Activated CD4-positive, alpha-beta T cell treated with anti-CD3 and anti-CD28 coated beads for 4 hours (primary cell): ENCODE results near the gene SNTB2.
"Not testable (repeated sequence)": the region's sequence is repeated elsewhere in the genome, so short reads cannot be mapped to it uniquely, and the experiment has no call there.

Experiments
- DNase-seq, 2 donors: peaks; one replicate each; pipeline ENCODE4 v3.0.0-alpha.2; 2020

Gene SNTB2

GRCh38 chr16:69239851-69240250 lies 52.9 kb downstream of the SNTB2 start:
- no peak for DNase-seq

- no peak for DNase-seq
Observed at GRCh38 chr16:69240331-69240730, 53.4 kb downstream of the SNTB2 start.

GRCh38 chr16:69241926-69242325 lies 55.0 kb downstream of the SNTB2 start:
- DNase-seq = no peak

GRCh38 chr16:69243479-69243878 lies 56.5 kb downstream of the SNTB2 start:
- no peak for DNase-seq

GRCh38 chr16:69244336-69244735 lies 57.4 kb downstream of the SNTB2 start:
- no peak for DNase-seq

GRCh38 chr16:69250081-69250480 lies 63.1 kb downstream of the SNTB2 start:
- no peak for DNase-seq

- DNase-seq = no peak
Observed at GRCh38 chr16:69253870-69254341, 66.9 kb downstream of the SNTB2 start.

GRCh38 chr16:69259428-69259764 lies 72.4 kb downstream of the SNTB2 start:
- DNase-seq = not testable (repeated sequence)

- no peak for DNase-seq
Observed at GRCh38 chr16:69260019-69260418, 73.1 kb downstream of the SNTB2 start.

GRCh38 chr16:69260506-69260905 lies 73.5 kb downstream of the SNTB2 start:
- DNase-seq = no peak

GRCh38 chr16:69266334-69267063 lies 79.5 kb downstream of the SNTB2 start:
- DNase-seq = no peak

- no peak for DNase-seq
Observed at GRCh38 chr16:69267633-69268032, 80.7 kb downstream of the SNTB2 start.

- no peak for DNase-seq
Observed at GRCh38 chr16:69270395-69270794, 83.4 kb downstream of the SNTB2 start.

GRCh38 chr16:69270831-69271230 lies 83.9 kb downstream of the SNTB2 start:
- no peak for DNase-seq

GRCh38 chr16:69273009-69273408 lies 86.0 kb downstream of the SNTB2 start:
- DNase-seq = no peak

GRCh38 chr16:69274699-69275235 lies 87.8 kb downstream of the SNTB2 start:
- no peak for DNase-seq

- DNase-seq = no peak
Observed at GRCh38 chr16:69276148-69277115, 89.5 kb downstream of the SNTB2 start.

GRCh38 chr16:69277413-69277812 lies 90.4 kb downstream of the SNTB2 start:
- no peak for DNase-seq

GRCh38 chr16:69283851-69284250 lies 96.9 kb downstream of the SNTB2 start:
- no peak for DNase-seq

GRCh38 chr16:69285240-69285639 lies 98.3 kb downstream of the SNTB2 start:
- DNase-seq = no peak

- peak; percentile 44 to 66 for DNase-seq
Observed at GRCh38 chr16:69286941-69287713, 100.2 kb downstream of the SNTB2 start.

- DNase-seq = not testable (repeated sequence)
Observed at GRCh38 chr16:69291657-69292056, 104.7 kb downstream of the SNTB2 start.

GRCh38 chr16:69293401-69293800 lies 106.4 kb downstream of the SNTB2 start:
- no peak for DNase-seq
